Measurements from ENCODE around the gene SUCO. TPM values are rescaled to one million over a fixed set of nuclear protein-coding genes. Genes with fewer than 3 reads are reported as not detected.

The SUCO gene
- total and polyA plus RNA-seq, 2 of the 13 experiments (the other 11 are each of a cell fraction or from before 2014, with no cell fraction given): 12.6 to 25.5 TPM

GRCh38 chr1:172513479-172513878, 19.5 kb upstream of the SUCO start:
- POLR2A ChIA-PET: no interaction called here

GRCh38 chr1:172514108-172514507, 18.8 kb upstream of the SUCO start:
- H3K9me3 ChIP-seq (ENCODE audit: low read length): peaks cover 8% of the 10 kb centered on the region
- no peaks in the 10 kb centered on the region for H4K20me1 ChIP-seq (ENCODE audit: insufficient read depth, low read length)
- H3K27ac ChIP-seq (ENCODE audit: extremely low read length, insufficient read depth, low read length): no peak overlapping the region
- no peaks in the 10 kb centered on the region for H3K36me3 ChIP-seq (replicated peaks in 1 of 2; ENCODE audit: control insufficient read depth in 1 of 2, insufficient read depth in 2 of 2, low read length in 2 of 2)
- POLR2A ChIA-PET: no interaction called here
- H3K27me3 ChIP-seq (ENCODE audit: control insufficient read depth in 1 of 2, insufficient read depth in 2 of 2, low read length in 2 of 2): no peaks in the 10 kb centered on the region
- no peak overlapping the region for H3K4me3 ChIP-seq (replicated peaks in 1 of 3; ENCODE audit: insufficient read depth in 1 of 3, low read depth in 2 of 3, low read length in 3 of 3)
- no peak overlapping the region for H3K9ac ChIP-seq (ENCODE audit: insufficient read depth, low read depth, low read length)
- no peak for DNase-seq (ENCODE audit: low spot score)
- BruUV-seq (replicated peaks): no TSS peak
- no peak overlapping the region for H3K4me2 ChIP-seq (ENCODE audit: low read depth, low read length)
- 12% methylated on average over 3 of the region's 3 CpGs for WGBS (ENCODE audit: low lambda C conversion rate)
- in situ Hi-C loops (cut with HindIII; ENCODE audit: extremely low pct_ligation_motif_present, low pct_unique_long_range_greater_than_20kb) (no loop called here), intact Hi-C loops (cut with micrococcal nuclease; ENCODE audit: unreplicated experiment) (no loop called here)
- CTCF ChIA-PET (ENCODE audit: low intra/inter-chr PET ratio, low total read pairs): no interaction called here
- no peaks in the 10 kb centered on the region for H3K4me1 ChIP-seq (ENCODE audit: insufficient read depth, low read length)
- ATAC-seq: no peak
- no peak for FAIRE-seq
- no peaks in the 10 kb centered on the region for H3K79me2 ChIP-seq (ENCODE audit: insufficient read depth, low read length)
- TF ChIP-seq PTBP1 (IDR thresholded peaks at IDR 0.05; ENCODE audit: low read depth, low read length, poor library complexity, severe bottlenecking): no peak
- no peak for TF ChIP-seq CENPT (CRISPR knock-in tag; IDR thresholded peaks at IDR 0.05; ENCODE audit: low read depth)
- TF ChIP-seq ARNTL (CRISPR knock-in tag; IDR thresholded peaks at IDR 0.05): no peak
- TF ChIP-seq ZNF281 (CRISPR knock-in tag; IDR thresholded peaks at IDR 0.05; ENCODE audit: borderline replicate concordance): no peak
- no peak for TF ChIP-seq FOXO1 (CRISPR knock-in tag; IDR thresholded peaks at IDR 0.05)
- TF ChIP-seq RFX5 (IDR thresholded peaks at IDR 0.05; ENCODE audit: low read depth, low read length): no peak
- TF ChIP-seq ZNF761 (CRISPR knock-in tag; conservative IDR thresholded peaks at IDR 0.05): no peak
- no peak for TF ChIP-seq TARDBP (CRISPR knock-in tag; IDR thresholded peaks at IDR 0.05)
- TF ChIP-seq TOE1 (CRISPR knock-in tag; IDR thresholded peaks at IDR 0.05): no peak
- H2AFZ ChIP-seq (ENCODE audit: low read length): no peak overlapping the region

More at GRCh38 chr1:172513479-172513878, 19.5 kb upstream of the SUCO start:
- H3K27me3 ChIP-seq (ENCODE audit: control insufficient read depth in 1 of 2, insufficient read depth in 2 of 2, low read length in 2 of 2): no peaks in the 10 kb centered on the region; a peak in 1 of 5 replicates
- no peaks in the 10 kb centered on the region for H3K79me2 ChIP-seq (ENCODE audit: insufficient read depth, low read length)
- H3K4me2 ChIP-seq (ENCODE audit: low read depth, low read length): no peak overlapping the region
- TF ChIP-seq ZNF350 (CRISPR knock-in tag; IDR thresholded peaks at IDR 0.05; ENCODE audit: borderline replicate concordance, low read depth): no peak
- TF ChIP-seq ELK4 (CRISPR knock-in tag; IDR thresholded peaks at IDR 0.05; ENCODE audit: borderline replicate concordance): no peak
- no peak for TF ChIP-seq ZNF75D (CRISPR knock-in tag; IDR thresholded peaks at IDR 0.05; ENCODE audit: borderline replicate concordance)
- TF ChIP-seq ZNF343 (CRISPR knock-in tag; IDR thresholded peaks at IDR 0.05): no peak
- no peak for TF ChIP-seq HES4 (CRISPR knock-in tag; IDR thresholded peaks at IDR 0.05; ENCODE audit: borderline replicate concordance)
- TF ChIP-seq MYC (CRISPR knock-in tag; IDR thresholded peaks at IDR 0.05; ENCODE audit: borderline replicate concordance): no peak
- TF ChIP-seq FOXA1 (IDR thresholded peaks at IDR 0.05): no peak
- no peak for TF ChIP-seq FOXA1 (CRISPR knock-in tag; IDR thresholded peaks at IDR 0.05)
- FAIRE-seq (no peak), DNase-seq (ENCODE audit: low spot score) (no peak), ATAC-seq (no peak)
- peaks cover 8% of the 10 kb centered on the region for H3K9me3 ChIP-seq (ENCODE audit: low read length)
- no peaks in the 10 kb centered on the region for H3K4me1 ChIP-seq (ENCODE audit: insufficient read depth, low read length)
- CTCF ChIA-PET (ENCODE audit: low intra/inter-chr PET ratio, low total read pairs): no interaction called here
- no peaks in the 10 kb centered on the region for H4K20me1 ChIP-seq (ENCODE audit: insufficient read depth, low read length)
- no peaks in the 10 kb centered on the region for H3K36me3 ChIP-seq (replicated peaks in 1 of 2; ENCODE audit: control insufficient read depth in 1 of 2, insufficient read depth in 2 of 2, low read length in 2 of 2)
- H3K27ac ChIP-seq (ENCODE audit: extremely low read length, insufficient read depth, low read length): no peak overlapping the region
- H3K4me3 ChIP-seq (replicated peaks in 1 of 3; ENCODE audit: insufficient read depth in 1 of 3, low read depth in 2 of 3, low read length in 3 of 3): no peak overlapping the region
- in situ Hi-C loops (cut with HindIII; ENCODE audit: extremely low pct_ligation_motif_present, low pct_unique_long_range_greater_than_20kb) (no loop called here), intact Hi-C loops (cut with micrococcal nuclease; ENCODE audit: unreplicated experiment) (no loop called here)
- no peak overlapping the region for H3K9ac ChIP-seq (ENCODE audit: insufficient read depth, low read depth, low read length)
- no peak overlapping the region for H2AFZ ChIP-seq (ENCODE audit: low read length)
- BruUV-seq (replicated peaks): no TSS peak

Data from HepG2 (cell line).